ENCODE results near the gene GDA. TPM values are rescaled to one million over a fixed set of nuclear protein-coding genes. Genes with fewer than 3 reads are reported as not detected.

The GDA gene
- total RNA-seq, 1 donor from 2014 or later: 1.2 TPM

- DNase-seq: no peak
- Mint-ChIP-seq H3K4me3 (ENCODE audit: unreplicated experiment) (no peak overlapping the region), H3K36me3 (ENCODE audit: unreplicated experiment) (no peaks in the 10 kb centered on the region), H3K27me3 (ENCODE audit: unreplicated experiment) (peaks cover 3% of the 10 kb centered on the region), H3K27ac (ENCODE audit: unreplicated experiment) (no peak overlapping the region), H3K4me1 (ENCODE audit: low read depth, unreplicated experiment) (no peaks in the 10 kb centered on the region), H3K9me3 (ENCODE audit: unreplicated experiment) (no peaks in the 10 kb centered on the region)
- TF ChIP-seq CTCF (IDR thresholded peaks at IDR 0.05; ENCODE audit: partially characterized antibody, unreplicated experiment): no peak
Measured at GRCh38 chr9:72297516-72297915, 148.3 kb downstream of the GDA start.

- no peaks in the 10 kb centered on the region for H3K36me3 Mint-ChIP-seq (ENCODE audit: unreplicated experiment)
- H3K27me3 Mint-ChIP-seq (ENCODE audit: unreplicated experiment): peaks cover 3% of the 10 kb centered on the region
- DNase-seq: no peak
- no peaks in the 10 kb centered on the region for H3K4me1 Mint-ChIP-seq (ENCODE audit: low read depth, unreplicated experiment)
- H3K27ac Mint-ChIP-seq (ENCODE audit: unreplicated experiment): no peak overlapping the region
- no peaks in the 10 kb centered on the region for H3K9me3 Mint-ChIP-seq (ENCODE audit: unreplicated experiment)
- TF ChIP-seq CTCF (IDR thresholded peaks at IDR 0.05; ENCODE audit: partially characterized antibody, unreplicated experiment): no peak
- H3K4me3 Mint-ChIP-seq (ENCODE audit: unreplicated experiment): no peak overlapping the region
Measured at GRCh38 chr9:72299017-72299603, 149.9 kb downstream of the GDA start.

- no peaks in the 10 kb centered on the region for H3K4me1 Mint-ChIP-seq (ENCODE audit: low read depth, unreplicated experiment)
- no peaks in the 10 kb centered on the region for H3K9me3 Mint-ChIP-seq (ENCODE audit: unreplicated experiment)
- H3K27ac Mint-ChIP-seq (ENCODE audit: unreplicated experiment): no peak overlapping the region
- no peak for TF ChIP-seq CTCF (IDR thresholded peaks at IDR 0.05; ENCODE audit: partially characterized antibody, unreplicated experiment)
- H3K36me3 Mint-ChIP-seq (ENCODE audit: unreplicated experiment): no peaks in the 10 kb centered on the region
- no peak for DNase-seq
- H3K4me3 Mint-ChIP-seq (ENCODE audit: unreplicated experiment): no peak overlapping the region
- peaks cover 1% of the 10 kb centered on the region for H3K27me3 Mint-ChIP-seq (ENCODE audit: unreplicated experiment)
Measured at GRCh38 chr9:72300873-72301272, 151.6 kb downstream of the GDA start.

Other genes starting within 250 kb of the GDA start
- gene ABHD17B, start 238.2 kb upstream of the GDA start, total RNA-seq (ENCODE audit: unreplicated experiment): 41.2 TPM
- gene C9orf85, start 237.8 kb upstream of the GDA start, total RNA-seq (ENCODE audit: unreplicated experiment): 11.1 TPM
- gene C9orf57, start 88.8 kb upstream of the GDA start, total RNA-seq (ENCODE audit: unreplicated experiment): not detected
- gene ZFAND5, start 215.8 kb downstream of the GDA start, total RNA-seq (ENCODE audit: unreplicated experiment): 218 TPM

Measured in glutamatergic neuron (in vitro differentiated cells).